Colon (tissue), 2 donors: ENCODE results near the gene CNNM2.

ENCODE experiments used
- FAIRE-seq: peaks from 2 replicates; lab custom pipeline; 2012; peaks lifted over from hg19 to GRCh38; lab: Jason Lieb, UNC
- donor health status: control.
- donor health status: control.

The CNNM2 gene

GRCh38 chr10:103077020-103077419 lies 158.9 kb downstream of the CNNM2 start:
- FAIRE-seq, result no peak

DNA sequence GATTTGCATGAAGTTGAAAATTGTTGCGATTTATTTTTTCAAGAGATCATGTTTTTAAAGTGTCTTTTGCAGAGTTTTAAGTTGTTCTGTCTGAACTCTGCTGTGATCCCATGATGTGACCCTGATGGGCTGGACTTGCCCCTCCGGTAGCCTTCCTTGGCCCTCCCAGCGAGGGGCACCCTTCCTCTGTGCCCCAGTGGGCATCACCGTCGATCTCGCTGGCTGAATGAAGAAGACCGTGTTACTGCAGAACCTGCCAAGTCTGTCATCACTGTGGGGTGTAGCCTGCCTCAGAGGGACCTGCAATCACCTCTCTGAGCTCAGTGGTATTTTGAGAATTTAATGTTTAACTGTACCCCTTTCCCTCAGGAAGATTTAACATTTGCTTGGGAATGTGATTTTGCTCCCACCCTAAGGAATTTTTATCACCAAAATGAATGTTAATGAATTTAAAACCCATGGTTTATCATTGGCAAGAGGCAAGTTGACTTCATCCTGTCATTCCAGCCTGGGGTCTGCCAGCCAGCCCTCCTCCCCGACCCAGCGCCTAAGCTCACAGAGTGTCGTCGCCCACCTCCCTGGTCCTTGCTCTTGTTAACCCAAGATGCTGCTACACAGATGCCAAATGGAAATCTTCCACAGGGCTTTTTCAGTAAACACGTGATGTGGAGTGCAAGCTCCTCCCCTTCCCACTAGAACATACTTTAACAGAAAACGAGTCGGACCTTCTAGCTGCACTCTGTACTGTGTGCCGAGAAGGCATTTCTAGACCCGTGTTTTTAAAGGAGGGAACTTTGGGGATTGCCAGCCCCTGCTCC lies 159.6 kb downstream of the CNNM2 start:
- no peak for FAIRE-seq

GRCh38 chr10:103078309-103078615 lies 160.2 kb downstream of the CNNM2 start:
- no peak for FAIRE-seq

GRCh38 chr10:103078676-103079075 lies 160.6 kb downstream of the CNNM2 start:
- no peak for FAIRE-seq

GRCh38 chr10:103079100-103079499 lies 161.0 kb downstream of the CNNM2 start:
- no peak for FAIRE-seq

- no peak for FAIRE-seq
Measured at GRCh38 chr10:103079946-103080345, 161.9 kb downstream of the CNNM2 start.

- FAIRE-seq, result no peak
Measured at GRCh38 chr10:103080891-103081581, 162.9 kb downstream of the CNNM2 start.

GRCh38 chr10:103082683-103083082 lies 164.6 kb downstream of the CNNM2 start:
- FAIRE-seq, result no peak

GRCh38 chr10:103083266-103083976 lies 165.3 kb downstream of the CNNM2 start:
- FAIRE-seq, result no peak

- no peak for FAIRE-seq
Measured at GRCh38 chr10:103083977-103084320, 165.9 kb downstream of the CNNM2 start.

GRCh38 chr10:103086261-103086660 lies 168.2 kb downstream of the CNNM2 start:
- FAIRE-seq, result no peak

DNA sequence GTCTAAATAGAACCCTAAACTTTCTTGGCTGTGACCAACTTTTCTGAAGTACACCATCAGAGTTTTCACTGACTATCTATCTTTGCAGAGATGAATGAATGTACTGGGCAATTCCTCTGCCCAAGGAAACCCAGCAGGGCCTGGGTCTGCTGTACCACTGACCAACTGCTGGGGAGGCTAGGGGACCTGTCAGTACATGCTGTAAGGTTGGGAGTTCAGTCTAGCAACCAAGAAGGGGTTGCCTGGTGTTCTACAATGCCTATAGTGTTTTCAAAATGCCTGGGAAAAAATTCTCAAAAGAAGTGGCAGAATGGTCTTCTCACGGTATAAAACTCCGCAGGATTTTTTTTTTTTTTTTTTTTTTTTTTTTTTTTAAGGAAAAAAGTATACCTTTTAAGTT lies 168.7 kb downstream of the CNNM2 start:
- no peak for FAIRE-seq

- FAIRE-seq, result no peak
Measured at GRCh38 chr10:103089493-103089892, 171.4 kb downstream of the CNNM2 start.

DNA sequence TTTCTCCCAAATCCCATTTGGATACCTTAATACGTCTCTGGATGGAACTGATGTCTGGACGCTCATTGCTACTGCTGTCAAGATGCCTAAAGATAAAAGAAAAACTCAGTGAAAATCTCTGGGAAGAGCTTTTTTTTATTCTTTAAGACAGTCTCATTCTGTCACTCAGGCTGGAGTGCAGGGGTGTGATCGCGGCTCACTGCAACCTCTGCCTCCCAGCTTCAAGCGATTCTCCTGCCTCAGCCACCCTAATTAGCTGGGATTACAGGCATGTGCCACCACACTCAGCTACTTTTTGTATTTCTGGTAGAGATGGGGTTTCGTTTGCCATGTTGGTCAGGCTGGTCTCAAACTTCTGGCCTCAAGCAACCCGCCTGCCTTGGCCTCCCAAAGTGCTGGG lies 172.8 kb downstream of the CNNM2 start:
- no peak for FAIRE-seq

DNA sequence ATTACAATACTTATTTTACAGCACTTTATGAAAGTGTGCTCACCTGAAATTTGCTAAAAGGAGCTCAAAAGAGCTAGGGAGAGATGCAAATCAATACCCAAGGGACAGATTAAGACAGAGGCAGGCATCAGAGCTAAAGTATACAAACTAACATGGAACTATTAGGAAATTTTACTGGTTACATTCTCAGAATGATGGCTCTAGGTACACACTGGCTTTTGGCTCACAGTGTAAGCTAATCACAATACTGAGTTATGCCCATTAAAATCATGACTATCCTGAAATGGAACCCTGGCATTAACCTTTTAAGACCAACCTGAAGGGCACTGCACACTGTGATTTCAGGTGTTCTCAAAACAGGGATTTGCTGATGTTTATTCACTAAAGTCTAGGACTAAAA lies 176.9 kb downstream of the CNNM2 start:
- no peak for FAIRE-seq

DNA sequence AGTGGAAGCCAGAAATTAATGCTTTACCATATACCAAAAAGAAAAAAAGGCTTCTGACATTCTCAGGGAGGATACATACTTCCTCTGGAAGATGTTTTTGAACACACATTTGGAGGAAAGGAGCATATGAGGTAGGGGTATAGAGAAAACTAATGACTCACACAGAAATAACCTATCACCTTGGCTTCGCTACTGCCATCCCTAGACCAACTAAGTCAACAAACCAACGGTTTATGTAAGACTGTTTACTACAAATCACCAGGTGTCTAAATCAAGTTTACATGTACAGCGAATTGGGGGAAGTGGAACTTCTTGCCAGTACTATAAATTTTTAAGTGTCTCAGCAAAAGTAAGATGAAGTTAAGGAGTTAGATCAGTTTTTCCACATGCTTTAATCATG lies 178.0 kb downstream of the CNNM2 start:
- FAIRE-seq, result no peak

- no peak for FAIRE-seq
Measured at GRCh38 chr10:103098240-103098639, 180.1 kb downstream of the CNNM2 start.

- FAIRE-seq, result no peak
Measured at GRCh38 chr10:103100620-103101019, 182.5 kb downstream of the CNNM2 start.

DNA sequence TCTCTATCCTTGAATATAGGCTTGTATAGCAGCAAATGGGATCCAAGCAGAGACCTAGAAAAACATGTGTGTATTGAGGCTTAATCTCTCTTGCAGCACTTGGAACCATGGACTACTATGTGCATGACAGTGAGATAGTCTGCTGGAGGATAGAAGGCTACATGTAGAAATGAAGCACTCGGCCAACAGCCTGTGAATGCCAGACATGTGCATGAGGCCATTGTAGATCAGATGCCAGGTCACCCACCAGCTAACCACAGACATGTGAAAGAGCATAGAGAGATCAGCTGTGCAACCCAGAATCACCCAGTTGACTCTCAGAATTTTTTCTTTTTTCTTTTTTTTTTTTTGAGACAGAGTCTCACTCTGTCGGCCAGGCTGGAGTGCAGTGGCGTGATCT lies 184.1 kb downstream of the CNNM2 start:
- FAIRE-seq, result no peak

GRCh38 chr10:103103989-103104388 lies 185.9 kb downstream of the CNNM2 start:
- FAIRE-seq, result no peak

DNA sequence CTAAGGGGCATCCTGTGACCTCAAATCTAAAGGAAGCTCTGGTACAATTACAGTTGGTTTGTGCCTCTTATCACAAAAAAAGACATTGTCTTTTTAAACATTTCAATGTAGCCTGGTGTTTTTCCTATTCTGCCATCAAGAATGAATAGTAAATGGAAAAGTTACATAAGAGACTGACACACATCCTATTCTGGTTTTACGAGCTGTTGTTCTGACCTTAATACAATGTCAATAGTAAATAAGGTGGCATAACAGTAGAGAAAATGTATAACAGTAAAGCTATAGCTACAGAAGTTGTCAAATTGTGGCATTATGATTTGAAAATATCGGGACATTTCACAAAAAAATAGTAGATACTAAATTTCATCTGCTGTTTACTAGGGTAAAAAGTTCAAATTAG lies 186.6 kb downstream of the CNNM2 start:
- FAIRE-seq, result no peak

DNA sequence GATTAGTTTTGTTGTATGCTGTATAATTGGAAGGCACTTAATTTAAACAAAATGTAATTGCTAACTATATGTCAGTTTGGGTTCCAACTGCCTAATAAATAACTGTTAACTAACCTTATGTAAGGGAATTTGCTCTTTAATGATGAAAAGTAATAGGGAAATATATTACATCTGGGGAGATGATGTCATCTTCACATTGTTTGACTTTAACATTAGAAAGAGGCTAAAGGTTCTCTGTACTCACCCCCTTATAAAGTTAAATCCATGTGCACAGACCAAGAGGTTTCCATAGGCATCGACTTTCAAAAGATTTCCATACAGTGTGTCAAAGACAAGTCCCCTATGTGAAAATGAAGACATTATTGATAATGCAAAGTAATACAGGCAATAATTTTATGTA lies 187.4 kb downstream of the CNNM2 start:
- no peak for FAIRE-seq

GRCh38 chr10:103106539-103106938 lies 188.4 kb downstream of the CNNM2 start:
- no peak for FAIRE-seq
